Medulla oblongata (tissue), 1 donor: Measurements from ENCODE around the gene PKP3.

Source experiments
- DNase-seq: peaks from one replicate; pipeline ENCODE4 v3.0.0-alpha.2; 2015; ENCODE audit errors: extremely low spot score

The PKP3 gene

DNA sequence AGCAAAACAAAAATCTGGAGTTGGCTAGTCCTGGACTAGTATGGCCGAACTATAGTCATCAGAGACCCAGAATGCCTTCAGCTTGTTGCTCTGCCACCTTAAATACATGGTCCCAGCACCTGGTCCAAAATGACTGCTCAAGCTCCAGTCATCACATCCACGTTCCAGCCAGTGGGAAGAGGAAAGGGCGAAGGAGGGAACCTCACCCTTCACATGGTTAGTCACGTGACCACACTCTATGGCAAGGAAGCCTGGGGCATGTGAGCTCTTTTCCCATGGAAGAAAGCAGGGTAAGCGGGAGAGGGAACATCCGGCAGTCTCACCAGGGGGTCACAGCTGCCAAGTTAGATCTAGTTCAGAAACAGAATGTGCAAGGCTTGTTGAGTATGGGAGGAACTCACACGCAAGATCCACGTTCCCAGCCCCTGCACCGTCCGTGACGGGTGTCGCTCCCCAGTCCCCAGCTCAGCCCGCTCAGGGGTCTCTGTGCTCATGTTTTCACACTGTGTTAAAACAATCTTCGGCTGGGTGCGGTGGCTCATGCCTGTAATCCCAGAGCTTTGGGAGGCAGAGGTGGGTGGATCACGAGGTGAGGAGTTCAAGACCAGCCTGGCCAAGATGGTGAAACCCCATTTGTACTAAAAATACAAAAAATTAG, 49.7 kb downstream of the PKP3 start:
- no peak for DNase-seq

DNA sequence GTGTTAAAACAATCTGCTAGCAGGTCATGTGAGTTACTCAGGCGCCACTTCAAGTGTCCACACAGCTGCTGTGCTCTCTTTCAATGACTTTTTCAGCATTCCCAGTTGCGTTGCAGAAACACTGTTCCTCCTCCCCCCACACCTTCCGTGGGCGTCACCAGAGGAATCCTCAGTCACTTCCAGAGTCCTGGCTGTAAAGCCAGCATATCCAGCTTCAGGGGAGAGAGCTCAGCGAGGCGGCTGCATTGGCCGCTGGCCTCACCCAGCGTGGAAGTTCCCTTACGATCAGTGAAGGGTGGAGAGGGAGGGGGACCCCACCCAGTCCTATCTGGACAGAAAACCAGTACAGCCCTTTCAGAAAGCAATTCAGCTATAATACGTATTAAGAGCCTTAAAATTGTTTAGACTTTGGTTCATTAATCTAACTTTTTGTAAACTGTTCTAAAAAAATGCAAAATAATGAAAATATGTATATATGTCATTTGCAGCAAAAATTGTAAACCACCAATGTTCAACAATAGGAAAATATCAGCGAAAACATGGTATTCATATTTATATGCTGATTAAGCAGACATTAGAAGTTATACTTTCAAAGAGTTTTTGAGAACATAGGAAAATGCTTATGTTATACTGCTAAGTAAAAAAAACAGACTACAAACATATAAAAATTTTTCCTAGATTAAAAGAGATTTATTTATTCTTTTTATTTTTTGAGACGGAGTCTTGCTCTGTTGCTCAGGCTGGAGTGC, 50.6 kb downstream of the PKP3 start:
- DNase-seq = no peak

DNA sequence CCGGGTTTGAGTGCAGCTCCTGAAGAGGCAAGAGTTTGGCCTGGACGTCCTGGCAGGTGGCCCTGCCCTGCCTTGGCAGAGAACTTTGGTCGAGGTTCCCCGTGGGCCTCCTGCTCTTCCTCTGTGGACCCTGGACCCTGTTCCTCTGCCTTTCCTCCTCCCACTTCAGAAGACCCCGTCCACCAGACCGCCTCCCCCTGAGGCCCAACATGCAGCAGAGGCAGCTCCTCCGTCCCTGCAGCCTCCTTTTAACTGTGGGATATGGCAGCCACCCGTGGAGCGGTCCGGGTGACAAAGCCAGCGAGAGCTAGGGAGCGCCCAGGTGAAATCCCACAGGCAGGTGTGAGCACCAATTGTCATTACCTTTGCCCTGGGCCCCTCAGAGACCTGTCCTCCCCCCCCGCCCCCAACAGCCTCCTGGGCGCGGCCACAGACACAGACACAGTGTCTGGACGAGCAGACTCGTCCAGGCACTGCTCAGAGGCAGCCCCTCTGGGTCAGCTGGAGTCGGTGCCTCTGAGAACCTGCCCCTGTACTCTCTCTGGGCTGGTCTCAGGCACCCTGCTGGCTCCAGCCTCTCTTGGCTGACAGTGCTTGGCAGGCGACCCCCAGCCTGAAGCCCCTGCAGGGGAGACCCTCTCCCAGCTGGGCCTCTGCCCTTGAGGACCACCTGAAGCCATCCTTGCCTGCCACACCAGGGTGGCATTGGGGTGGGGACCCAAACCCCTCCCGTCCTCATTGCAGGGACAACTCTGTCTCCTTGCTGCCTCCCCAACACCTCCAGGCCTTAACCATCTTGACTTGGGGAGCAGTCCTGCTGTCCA, 52.0 kb downstream of the PKP3 start:
- DNase-seq = no peak

DNA sequence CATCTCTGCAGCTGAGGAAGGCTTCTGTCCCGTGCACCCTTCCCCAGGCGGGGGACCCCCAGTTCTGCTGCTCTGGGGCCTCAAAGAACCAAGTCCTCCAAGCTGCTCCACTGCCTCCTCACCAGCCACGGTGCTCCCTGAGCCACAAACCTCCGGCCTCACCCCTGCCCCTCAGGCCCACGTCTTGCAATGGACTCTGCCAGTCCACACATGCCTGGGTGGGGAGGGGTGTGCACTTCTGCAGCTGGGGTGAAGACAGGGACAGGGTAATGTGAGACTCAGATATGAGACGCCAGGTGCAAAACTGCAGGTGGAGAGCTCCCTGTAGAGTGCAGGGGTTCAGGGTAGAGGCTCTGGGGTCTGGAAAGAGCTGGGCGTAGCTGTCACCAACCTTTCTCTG, 52.9 kb downstream of the PKP3 start:
- DNase-seq = no peak

DNA sequence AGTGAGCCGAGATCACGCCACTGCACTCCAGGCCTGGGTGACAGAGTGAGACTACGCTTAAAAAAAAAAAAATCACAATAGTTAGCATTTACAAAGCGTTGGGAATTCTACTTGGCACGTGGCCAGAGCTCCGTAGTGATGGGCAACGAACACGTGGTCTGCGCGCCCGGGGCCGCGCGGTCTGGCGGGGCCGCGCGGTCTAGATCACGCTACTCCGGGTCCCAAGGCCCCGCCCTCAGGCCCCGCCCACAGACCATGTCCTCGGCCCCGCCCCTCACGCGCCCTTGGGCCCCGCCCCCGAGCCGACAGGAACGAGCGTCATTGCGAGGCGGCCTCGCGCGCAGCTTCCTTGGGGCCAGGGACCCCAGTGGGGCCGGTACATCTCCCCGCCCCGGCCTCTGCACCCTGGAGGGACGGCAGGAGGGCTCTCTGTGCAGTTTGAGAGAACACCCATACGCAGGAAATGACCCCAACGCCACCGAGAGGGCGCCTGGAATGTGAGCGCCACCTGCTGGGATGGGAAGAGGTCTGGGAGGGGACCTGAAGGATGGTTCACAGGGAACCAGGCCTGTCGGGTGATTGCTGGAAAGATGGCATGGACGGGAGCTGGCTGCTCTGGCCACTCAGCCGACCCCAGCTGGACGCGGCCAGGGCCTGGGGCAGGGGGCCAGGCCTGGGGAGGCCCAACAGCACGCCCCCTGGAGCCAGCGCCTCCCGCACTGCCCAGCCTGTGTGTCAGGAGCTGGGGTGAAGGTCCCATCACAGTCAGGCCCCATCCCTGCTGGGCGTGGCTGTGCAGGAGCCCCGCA, 54.1 kb downstream of the PKP3 start:
- DNase-seq = peak; percentile 94

DNA sequence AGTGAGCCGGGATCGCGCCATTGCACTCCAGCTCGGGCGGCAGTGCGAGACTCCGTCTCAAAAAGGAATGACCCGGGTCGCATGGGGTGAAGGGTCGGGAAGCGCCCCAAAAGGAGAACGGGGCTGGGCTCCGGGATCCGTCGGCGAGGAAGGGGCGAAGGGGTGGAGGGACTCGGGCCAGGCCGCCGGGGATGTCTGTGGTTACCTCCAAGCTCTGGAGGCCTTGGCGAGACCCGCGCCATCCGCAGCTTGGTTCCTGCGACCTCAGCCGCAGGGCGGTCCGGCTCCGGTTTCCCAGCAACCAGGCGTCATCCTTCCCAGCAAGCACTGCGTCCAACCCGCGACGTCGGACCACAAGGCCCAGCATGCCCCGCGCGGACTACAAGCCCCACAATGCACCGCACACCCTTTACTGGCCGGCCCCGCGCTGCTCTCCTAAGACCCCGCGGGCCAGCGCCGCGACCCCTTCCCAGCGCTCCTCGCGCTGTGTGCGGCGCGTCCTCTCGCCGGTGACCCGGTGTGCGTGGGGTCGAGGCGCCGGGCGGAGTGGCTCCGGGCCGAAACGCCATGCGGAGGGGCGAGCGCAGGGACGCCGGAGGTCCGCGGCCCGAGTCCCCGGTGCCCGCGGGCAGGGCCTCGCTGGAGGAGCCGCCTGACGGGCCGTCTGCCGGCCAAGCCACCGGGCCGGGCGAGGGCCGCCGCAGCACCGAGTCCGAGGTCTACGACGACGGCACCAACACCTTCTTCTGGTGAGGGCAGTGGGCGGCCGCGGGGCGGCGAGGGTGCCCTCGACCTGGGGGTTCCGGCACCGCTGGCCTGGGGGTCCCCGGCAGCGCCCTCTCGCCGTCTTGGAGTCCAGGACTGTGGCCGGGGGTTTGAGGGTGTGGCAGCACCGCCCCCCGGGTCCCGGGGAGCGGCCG, 56.1 kb downstream of the PKP3 start, which contains the start of gene PTDSS2:
PTDSS2 (plus strand) TSS at position 391 of the 920 bp plus-strand sequence; CDS start at position 568, 177 bp downstream.
- DNase-seq = peak; percentile 95

DNA sequence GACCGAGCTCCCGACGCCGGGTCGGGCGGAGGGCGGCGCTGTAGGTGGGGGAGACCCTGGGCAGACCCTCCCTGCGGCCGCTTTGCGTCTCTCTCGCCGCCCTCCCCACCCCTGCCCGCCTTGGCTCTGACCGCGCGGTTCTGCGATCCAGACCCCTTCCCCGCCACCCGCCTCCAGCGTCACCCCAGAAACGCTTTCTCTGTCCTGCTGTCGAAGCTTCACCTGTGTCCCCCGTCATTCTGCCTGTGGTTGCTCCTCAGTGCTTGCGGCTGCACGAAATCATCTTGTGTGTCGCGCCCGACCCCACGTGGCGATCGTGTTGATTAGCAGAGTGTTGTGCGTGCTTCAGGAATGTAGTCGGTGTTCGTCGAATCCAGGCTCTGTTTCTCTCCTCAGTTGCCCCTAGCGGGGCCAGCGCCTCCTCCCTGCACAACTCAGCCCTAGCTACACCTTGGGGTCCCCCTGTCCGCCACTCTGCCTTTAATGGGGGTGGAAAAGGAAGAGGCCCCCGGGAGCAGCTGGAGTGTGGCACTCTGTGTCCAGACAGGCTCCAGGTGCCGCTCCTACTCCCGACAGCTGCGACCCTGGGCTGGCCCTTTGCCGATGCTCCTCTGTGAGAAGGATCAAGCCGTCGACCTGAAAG, 56.9 kb downstream of the PKP3 start:
- peak; percentile 73 for DNase-seq

DNA sequence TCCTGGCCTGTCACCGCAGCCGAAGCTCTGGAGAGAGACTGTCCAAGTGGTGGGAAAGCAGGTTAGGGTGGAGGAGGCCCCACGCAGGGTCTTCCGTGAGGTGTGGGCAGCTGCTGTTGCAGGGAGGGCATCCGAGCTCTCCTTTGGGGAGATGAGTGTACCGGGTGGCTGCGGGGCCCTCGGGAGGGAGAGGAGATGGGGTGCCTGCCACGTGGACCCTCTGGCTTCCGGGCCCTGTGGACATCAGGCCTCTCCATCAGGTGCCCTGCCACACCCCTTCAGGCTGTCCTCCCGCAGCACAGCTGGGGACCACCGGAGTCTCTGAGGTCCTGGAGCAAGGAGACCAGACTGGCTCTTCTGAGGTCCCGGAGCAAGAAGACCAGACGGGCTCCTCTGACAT, 57.7 kb downstream of the PKP3 start:
- no peak for DNase-seq

DNA sequence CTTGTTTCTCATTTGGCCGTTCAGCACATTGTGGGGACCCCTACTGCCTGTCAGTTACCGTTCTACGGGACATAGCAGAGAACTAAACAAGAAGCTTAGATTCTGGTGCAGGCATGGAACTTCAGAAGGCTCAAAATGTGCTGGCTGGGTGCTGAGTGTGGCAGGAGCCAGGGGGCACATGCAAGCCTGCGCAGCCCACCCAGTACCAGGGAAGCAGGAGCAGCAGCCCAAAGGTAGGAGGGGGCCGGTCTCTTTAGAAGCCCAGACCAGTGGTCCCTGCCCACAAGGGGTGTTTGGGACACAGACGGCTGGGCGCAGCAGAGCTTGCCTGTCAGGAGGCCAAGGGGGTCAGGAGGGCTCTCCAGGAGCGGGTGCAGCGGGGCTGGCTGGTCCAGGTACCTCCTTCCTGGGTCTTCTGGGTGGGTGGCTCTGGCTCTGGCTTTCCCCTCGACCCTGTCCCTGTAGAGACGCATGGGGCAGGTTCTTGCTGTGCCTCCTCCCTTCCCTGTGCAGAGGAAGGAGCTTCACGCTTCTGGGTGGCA, 58.3 kb downstream of the PKP3 start:
- no peak for DNase-seq

DNA sequence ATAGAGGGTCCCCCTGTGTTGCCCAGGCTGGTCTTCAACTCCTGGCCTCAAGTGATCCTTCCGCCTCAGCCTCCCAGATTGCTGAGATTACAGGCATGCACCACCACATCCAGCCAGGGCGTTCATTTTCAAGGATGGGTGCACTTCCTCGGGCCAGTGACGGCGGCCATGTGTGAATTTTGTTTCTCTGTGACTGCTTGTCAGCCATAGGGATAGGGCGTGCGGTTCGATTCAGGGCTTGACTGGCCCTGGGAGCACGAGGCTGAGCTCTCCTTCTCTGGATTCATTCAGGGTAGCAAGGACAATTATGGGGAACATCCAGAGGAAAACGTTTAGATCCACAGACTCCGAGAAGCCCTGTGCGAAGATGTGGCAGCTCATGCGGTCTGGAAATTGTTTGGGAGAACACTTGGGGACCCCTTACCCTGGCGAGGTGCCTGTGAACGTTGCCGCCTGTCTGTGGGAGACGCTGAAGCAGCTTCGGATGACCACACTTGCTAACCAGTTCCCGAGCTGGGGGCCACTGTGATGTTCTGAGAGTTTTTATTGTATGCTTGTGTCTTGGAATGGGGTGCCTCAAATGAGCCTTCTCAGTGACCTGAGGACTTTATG, 59.0 kb downstream of the PKP3 start:
- DNase-seq = no peak

DNA sequence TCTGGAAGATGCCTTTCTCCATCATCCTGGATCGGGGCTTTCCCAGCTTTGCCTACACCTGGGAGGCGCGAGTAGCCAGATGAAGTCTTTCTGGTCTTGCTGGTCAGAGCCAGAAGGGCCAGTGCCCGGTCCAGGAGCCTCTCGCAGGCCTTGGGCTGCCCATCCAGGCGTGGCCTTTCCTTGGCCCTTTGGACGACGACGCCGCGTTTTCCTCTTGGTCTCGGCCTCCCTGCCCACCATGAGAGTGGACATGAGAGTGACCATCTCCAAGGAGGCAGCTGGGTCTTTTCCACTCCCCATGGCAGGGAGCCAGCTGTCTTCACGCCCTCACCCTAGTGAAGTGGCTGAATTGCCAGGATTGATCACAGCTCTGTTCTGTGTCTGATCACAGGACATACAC, 59.6 kb downstream of the PKP3 start:
- DNase-seq = no peak

DNA sequence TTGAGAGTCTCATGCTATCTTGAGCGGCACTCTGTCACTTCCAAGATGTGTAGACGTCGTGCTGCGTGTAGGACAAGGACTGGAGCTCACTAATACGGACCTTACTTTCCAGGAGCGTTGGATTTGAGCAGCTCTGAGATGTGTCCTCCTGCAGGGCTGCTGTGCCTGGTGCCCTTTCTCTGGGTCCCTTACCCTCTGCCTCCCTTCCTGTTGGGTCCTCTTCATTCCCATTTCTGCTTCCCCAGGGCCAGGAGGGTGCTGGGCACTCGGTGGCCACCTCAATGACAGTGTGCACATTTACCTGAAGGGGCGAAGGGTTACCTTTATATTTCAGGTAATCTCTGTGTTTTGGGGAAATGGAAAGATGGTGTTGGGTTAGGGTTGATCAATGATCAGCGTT, 60.0 kb downstream of the PKP3 start:
- no peak for DNase-seq
